HCT116 (cell line): ENCODE results near the gene TACC2. TPM values are rescaled to one million over a fixed set of nuclear protein-coding genes. Genes with fewer than 3 reads are reported as not detected.

Source experiments
- ATAC-seq: fragments of 200-7000 bp; cut with Tn5 transposase; 2 replicates; pipeline ENCODE4 v1.9.1; 2020; ENCODE audit warnings: mild to moderate bottlenecking, moderate library complexity
- BruUV-seq: library from RNA; stranded (reverse); fragments of 400-500 nt; replicated peaks from 2 replicates; lab custom pipeline; 2021; lab: Mats Ljungman, UMichigan
- CTCF ChIA-PET: fragments of 300-600 bp; sonication (Branson Sonifier 250); formaldehyde crosslinking; loops from one replicate; lab custom pipeline; 2021; ENCODE audit warnings: antibody characterized with exemption; lab: Charles Lee
- POLR2A ChIA-PET: fragments of 300-600, 350-600 bp; sonication (Branson Sonifier 250); formaldehyde crosslinking; loops from one replicate; lab custom pipeline; 2021; ENCODE audit warnings: antibody characterized with exemption; lab: Charles Lee
- RAD21 ChIA-PET, 2 experiments: fragments of 300-600 bp; sonication (Branson Sonifier 250); formaldehyde crosslinking; loops; one replicate each; lab custom pipeline; 2023; ENCODE audit warnings: low total read pairs in 2 of 2; ENCODE audit not compliant: uncharacterized antibody in 2 of 2, unreplicated experiment in 2 of 2, low non-redundant PET in 1 of 2; lab: Charles Lee
- DNase-seq: peaks from one replicate; pipeline ENCODE4 v3.0.0-alpha.2; 2010; ENCODE audit warnings: low read depth, low spot score
- H2AFZ ChIP-seq: fragments of 200-600 bp; shearing (Covaris generic), sonication (generic); 2 replicates; pipeline ENCODE4 v1.6.1; 2017; ENCODE audit warnings: low read depth, mixed run types, mixed read lengths, antibody characterized with exemption, low read length; ENCODE audit not compliant: poor library complexity, severe bottlenecking
- H3K27ac ChIP-seq: 2 replicates; pipeline ENCODE4 v1.5.1; 2012; ENCODE audit warnings: low read depth, low read length
- H3K27me3 ChIP-seq: fragments of 200-600 bp; sonication (generic); 2 replicates; pipeline ENCODE4 v1.6.1; 2016; ENCODE audit warnings: mixed run types, low read length, mixed read lengths; ENCODE audit not compliant: insufficient read depth
- H3K36me3 ChIP-seq, 2 experiments: fragments of 200-500 bp in 1 of 2; fragments of 200-600 bp in 1 of 2; sonication (Bioruptor generic) in 1 of 2; sonication (generic) in 1 of 2; 2 replicates each; pipeline versions ENCODE4 v1.5.1 to v1.6.1; 2014 to 2016; ENCODE audit warnings: low read length in 2 of 2, inconsistent platforms in 1 of 2, mixed read lengths in 1 of 2, mixed run types in 1 of 2; ENCODE audit not compliant: insufficient read depth in 2 of 2, control insufficient read depth in 1 of 2
- H3K4me1 ChIP-seq, 2 experiments: fragments of 200-600 bp in 1 of 2; sonication (generic) in 1 of 2; 2 replicates each; pipeline versions ENCODE4 v1.5.1 to v1.6.1; 2012 to 2017; ENCODE audit warnings: low read length in 2 of 2, inconsistent platforms in 1 of 2, mild to moderate bottlenecking in 1 of 2, mixed read lengths in 1 of 2, mixed run types in 1 of 2, moderate library complexity in 1 of 2; ENCODE audit not compliant: insufficient read depth in 2 of 2, control insufficient read depth in 1 of 2
- H3K4me2 ChIP-seq: fragments of 200-600 bp; sonication (generic); 2 replicates; pipeline ENCODE4 v1.6.1; 2017; ENCODE audit warnings: mixed run types, low read length, mixed read lengths
- H3K4me3 ChIP-seq, 2 experiments: fragments of 200-600 bp in 1 of 2; sonication (generic) in 1 of 2; replicated peaks in 1 of 2; 2 replicates each; pipeline ENCODE4 v1.5.1; 2011 to 2016; ENCODE audit warnings: low read length in 2 of 2, control low read depth in 1 of 2, low read depth in 1 of 2, mild to moderate bottlenecking in 1 of 2, mixed read lengths in 1 of 2, mixed run types in 1 of 2
- H3K79me2 ChIP-seq: fragments of 200-600 bp; sonication (generic); 2 replicates; pipeline ENCODE4 v1.6.1; 2017; ENCODE audit warnings: mild to moderate bottlenecking, mixed run types, low read length, moderate library complexity, mixed read lengths; ENCODE audit not compliant: insufficient read depth
- H3K9ac ChIP-seq: fragments of 200-600 bp; sonication (generic); 2 replicates; pipeline ENCODE4 v1.6.1; 2016; ENCODE audit warnings: low read length, mixed read lengths
- H3K9me2 ChIP-seq: fragments of 200-600 bp; sonication (generic), shearing (Covaris generic); 2 replicates; pipeline ENCODE4 v1.6.1; 2017; ENCODE audit warnings: mixed run types, mild to moderate bottlenecking, moderate library complexity; ENCODE audit not compliant: insufficient read depth
- H3K9me3 ChIP-seq, 2 experiments: fragments of 200-500 bp in 1 of 2; fragments of 200-600 bp in 1 of 2; sonication (Bioruptor generic) in 1 of 2; sonication (generic) in 1 of 2; 2 replicates each; pipeline ENCODE4 v1.6.1; 2014 to 2017; ENCODE audit warnings: low read length in 2 of 2, mixed read lengths in 2 of 2, inconsistent platforms in 1 of 2, low read depth in 1 of 2, mild to moderate bottlenecking in 1 of 2, mixed run types in 1 of 2, moderate library complexity in 1 of 2; ENCODE audit not compliant: control insufficient read depth in 1 of 2, insufficient read depth in 1 of 2
- H4K20me1 ChIP-seq: fragments of 200-600 bp; sonication (generic), shearing (Covaris generic); 2 replicates; pipeline ENCODE4 v1.6.1; 2017; ENCODE audit warnings: mixed run types, mild to moderate bottlenecking, moderate library complexity; ENCODE audit not compliant: insufficient read depth
- CBX3 ChIP-seq: IDR thresholded peaks from 2 replicates; pipeline ENCODE4 v1.6.1; 2012; ENCODE audit warnings: low read depth
- EGR1 ChIP-seq: IDR thresholded peaks from 2 replicates; pipeline ENCODE4 v1.6.1; 2012; ENCODE audit warnings: low read depth
- ELF1 ChIP-seq: IDR thresholded peaks from 2 replicates; pipeline ENCODE4 v1.6.1; 2012; ENCODE audit warnings: low read depth, borderline replicate concordance
- EZH2 ChIP-seq: fragments of 200-600 bp; sonication (generic); IDR thresholded peaks from 2 replicates; pipeline ENCODE4 v1.6.1; 2017; ENCODE audit warnings: antibody characterized with exemption, mixed run types
- EZH2phosphoT487 ChIP-seq: fragments of 200-600 bp; IDR thresholded peaks from 2 replicates; pipeline ENCODE4 v1.6.1; 2018; ENCODE audit warnings: antibody characterized with exemption, borderline replicate concordance
- POLR2A ChIP-seq: IDR thresholded peaks from 2 replicates; pipeline ENCODE4 v1.7.0; 2011; ENCODE audit warnings: borderline replicate concordance; ENCODE audit not compliant: insufficient read depth, insufficient read length; ENCODE audit errors: extremely low read depth
- POLR2AphosphoS5 ChIP-seq: IDR thresholded peaks from 2 replicates; pipeline ENCODE4 v1.6.1; 2011; ENCODE audit warnings: mild to moderate bottlenecking, low read depth, low read length, moderate library complexity
- RAD21 ChIP-seq: IDR thresholded peaks from 2 replicates; pipeline ENCODE4 v1.6.1; 2012; ENCODE audit warnings: low read depth, mild to moderate bottlenecking
- SIN3A ChIP-seq: IDR thresholded peaks from 2 replicates; pipeline ENCODE4 v1.6.1; 2012; ENCODE audit warnings: low read depth
- SP1 ChIP-seq: IDR thresholded peaks from 2 replicates; pipeline ENCODE4 v1.6.1; 2012; ENCODE audit warnings: low read depth
- SRF ChIP-seq: IDR thresholded peaks from 2 replicates; pipeline ENCODE4 v1.6.1; 2012; ENCODE audit warnings: low read depth
- YY1 ChIP-seq: IDR thresholded peaks from 2 replicates; pipeline ENCODE4 v1.6.1; 2011; ENCODE audit warnings: low read length, low read depth, moderate library complexity, mild to moderate bottlenecking; ENCODE audit not compliant: insufficient replicate concordance; ENCODE audit errors: extremely low read depth
- ZFX ChIP-seq: fragments of 450-650 bp; IDR thresholded peaks from 2 replicates; pipeline ENCODE4 v1.6.1; 2017
- ZNF274 ChIP-seq: fragments of 200-500 bp; sonication (Bioruptor generic); IDR thresholded peaks from 2 replicates; pipeline ENCODE4 v1.6.1; 2014; ENCODE audit warnings: mild to moderate bottlenecking, low read depth, low read length, inconsistent platforms
- intact Hi-C: fragments of 100-400 bp; cut with micrococcal nuclease; formaldehyde crosslinking; loops from 2 replicates; pipeline ENCODE4 v1.10.0; 2022
- total RNA-seq: library from RNA; stranded (reverse); gene quantifications from one replicate; pipeline ENCODE4 v1.2.1, GENCODE V29; 2021; ENCODE audit not compliant: unreplicated experiment
- TF ChIP-seq, protein P1 (sequence below): IDR thresholded peaks from 2 replicates; pipeline ENCODE4 v1.6.1; 2012
- TF ChIP-seq, protein P2 (sequence below): IDR thresholded peaks from 2 replicates; pipeline ENCODE4 v1.6.1; 2012
- TF ChIP-seq, protein P3 (sequence below), 3 experiments: fragments of 200-600 bp in 1 of 3; sonication (generic) in 1 of 3; IDR thresholded peaks in 2 of 3; conservative IDR thresholded peaks in 1 of 3; 2 replicates each; pipeline ENCODE4 v1.5.1; 2012 to 2017; ENCODE audit warnings: low read depth in 2 of 3, low read length in 2 of 3, antibody characterized with exemption in 1 of 3, borderline replicate concordance in 1 of 3, control low read depth in 1 of 3, mild to moderate bottlenecking in 1 of 3, mixed read lengths in 1 of 3, mixed run types in 1 of 3, moderate library complexity in 1 of 3; ENCODE audit not compliant: insufficient read depth in 1 of 3

Gene TACC2
- total RNA-seq, 1 experiment from 2014 or later = 38.6 TPM

DNA sequence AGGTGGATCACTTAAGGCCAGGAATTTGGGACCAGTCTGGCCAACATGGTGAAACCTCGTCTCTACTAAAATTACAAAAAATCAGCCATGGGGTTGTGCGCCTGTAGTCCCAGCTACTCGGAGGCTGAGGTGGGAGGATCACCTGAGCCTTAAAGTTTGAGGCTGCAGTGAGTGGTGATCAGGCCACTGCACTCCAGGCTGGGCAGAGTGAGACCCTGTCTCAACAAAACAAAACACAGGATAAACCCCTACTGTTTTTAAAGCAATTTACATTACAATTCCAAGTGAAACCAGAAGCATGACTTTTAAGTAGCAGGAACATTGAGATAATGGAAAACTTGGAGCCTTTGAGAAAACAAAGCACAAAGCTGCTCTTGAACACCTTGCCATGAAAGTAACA lies 189.7 kb downstream of the TACC2 start:
- no peaks in the 10 kb centered on the region for H3K9me3 ChIP-seq
- H3K4me2 ChIP-seq = no peak overlapping the region
- TF ChIP-seq, protein P1, sequence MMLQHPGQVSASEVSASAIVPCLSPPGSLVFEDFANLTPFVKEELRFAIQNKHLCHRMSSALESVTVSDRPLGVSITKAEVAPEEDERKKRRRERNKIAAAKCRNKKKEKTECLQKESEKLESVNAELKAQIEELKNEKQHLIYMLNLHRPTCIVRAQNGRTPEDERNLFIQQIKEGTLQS = no peak
- no peak for TF ChIP-seq YY1
- TF ChIP-seq, protein P2, sequence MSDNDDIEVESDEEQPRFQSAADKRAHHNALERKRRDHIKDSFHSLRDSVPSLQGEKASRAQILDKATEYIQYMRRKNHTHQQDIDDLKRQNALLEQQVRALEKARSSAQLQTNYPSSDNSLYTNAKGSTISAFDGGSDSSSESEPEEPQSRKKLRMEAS = no peak
- no peak for TF ChIP-seq ELF1
- TF ChIP-seq CBX3 = no peak
- no peak for TF ChIP-seq POLR2AphosphoS5
- no peak for TF ChIP-seq EZH2phosphoT487
- TF ChIP-seq EGR1 = no peak
- no peak for TF ChIP-seq RAD21
- no peak for TF ChIP-seq SRF
- no peak for TF ChIP-seq ZNF274
- TF ChIP-seq, protein P3, sequence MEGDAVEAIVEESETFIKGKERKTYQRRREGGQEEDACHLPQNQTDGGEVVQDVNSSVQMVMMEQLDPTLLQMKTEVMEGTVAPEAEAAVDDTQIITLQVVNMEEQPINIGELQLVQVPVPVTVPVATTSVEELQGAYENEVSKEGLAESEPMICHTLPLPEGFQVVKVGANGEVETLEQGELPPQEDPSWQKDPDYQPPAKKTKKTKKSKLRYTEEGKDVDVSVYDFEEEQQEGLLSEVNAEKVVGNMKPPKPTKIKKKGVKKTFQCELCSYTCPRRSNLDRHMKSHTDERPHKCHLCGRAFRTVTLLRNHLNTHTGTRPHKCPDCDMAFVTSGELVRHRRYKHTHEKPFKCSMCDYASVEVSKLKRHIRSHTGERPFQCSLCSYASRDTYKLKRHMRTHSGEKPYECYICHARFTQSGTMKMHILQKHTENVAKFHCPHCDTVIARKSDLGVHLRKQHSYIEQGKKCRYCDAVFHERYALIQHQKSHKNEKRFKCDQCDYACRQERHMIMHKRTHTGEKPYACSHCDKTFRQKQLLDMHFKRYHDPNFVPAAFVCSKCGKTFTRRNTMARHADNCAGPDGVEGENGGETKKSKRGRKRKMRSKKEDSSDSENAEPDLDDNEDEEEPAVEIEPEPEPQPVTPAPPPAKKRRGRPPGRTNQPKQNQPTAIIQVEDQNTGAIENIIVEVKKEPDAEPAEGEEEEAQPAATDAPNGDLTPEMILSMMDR (IDR thresholded peaks at IDR 0.05 in 2 of 3, conservative IDR thresholded peaks at IDR 0.05 in 1 of 3; ENCODE audit: borderline replicate concordance in 1 of 3, insufficient read depth in 1 of 3, low read depth in 2 of 3, low read length in 2 of 3) = no peak
- TF ChIP-seq SP1 = no peak
- TF ChIP-seq ZFX = no peak
- TF ChIP-seq SIN3A = no peak
- TF ChIP-seq EZH2 = no peak
- no peak for TF ChIP-seq POLR2A
- no peaks in the 10 kb centered on the region for H3K36me3 ChIP-seq
- H3K9me2 ChIP-seq = no peaks in the 10 kb centered on the region
- H3K4me1 ChIP-seq = peaks cover 28 to 32% of the 10 kb centered on the region in 2 experiments
- no peak overlapping the region for H3K4me3 ChIP-seq
- H4K20me1 ChIP-seq = no peaks in the 10 kb centered on the region
- ChIA-PET RAD21 (no interaction called here), CTCF (interaction anchor here (1.1 kb wide), 1 partner anchor 37 kb away, joined by 4 read pairs; no protein-coding TSS in a partner anchor), POLR2A (no interaction called here)
- intact Hi-C loops = no loop called here
- no TSS peak for BruUV-seq
- no peak overlapping the region for H3K27ac ChIP-seq
- H3K79me2 ChIP-seq = no peaks in the 10 kb centered on the region
- no peak for DNase-seq
- H3K9ac ChIP-seq = no peak overlapping the region
- no peak overlapping the region for H2AFZ ChIP-seq
- ATAC-seq = no peak
- H3K27me3 ChIP-seq = no peaks in the 10 kb centered on the region
